Ectodermal cell (in vitro differentiated cells): ENCODE measurements around the gene MGAT4A. TPM values are rescaled to one million over a fixed set of nuclear protein-coding genes. Genes with fewer than 3 reads are reported as not detected.

Experiments
- H3K27ac ChIP-seq: 2 replicates; pipeline ENCODE4 v1.7.0; 2013; ENCODE audit warnings: mild to moderate bottlenecking, low read depth, low read length; ENCODE audit not compliant: insufficient read depth, poor library complexity, severe bottlenecking
- H3K27me3 ChIP-seq: 2 replicates; pipeline ENCODE4 v1.7.0; 2013; ENCODE audit warnings: mild to moderate bottlenecking, low read length; ENCODE audit not compliant: insufficient read depth, control insufficient read depth, poor library complexity, severe bottlenecking
- H3K36me3 ChIP-seq: one replicate; pipeline ENCODE4 v1.7.0; 2013; ENCODE audit warnings: low read length; ENCODE audit not compliant: control insufficient read depth, insufficient read depth
- H3K4me1 ChIP-seq: one replicate; pipeline ENCODE4 v1.7.0; 2013; ENCODE audit warnings: low read length; ENCODE audit not compliant: control insufficient read depth, insufficient read depth
- H3K4me3 ChIP-seq: 2 replicates; pipeline ENCODE4 v1.7.0; 2013; ENCODE audit warnings: low read depth, low read length, control low read depth; ENCODE audit not compliant: insufficient read depth
- H3K9me3 ChIP-seq: 2 replicates; pipeline ENCODE4 v1.7.0; 2013; ENCODE audit warnings: mild to moderate bottlenecking, low read length, moderate library complexity; ENCODE audit not compliant: control insufficient read depth
- WGBS, 2 experiments: methylation state at CpG; one replicate each; pipeline ENCODE4 v1.1.7; 2013; ENCODE audit warnings: missing lambda C conversion rate in 2 of 2; 5-methylcytosine and 5-hydroxymethylcytosine counted together
- polyA plus RNA-seq, 4 experiments: library from polyadenylated mRNA; stranded (reverse); fragments of 50-300 nt; gene quantifications; one replicate each; pipeline ENCODE4 v1.2.3, GENCODE V29; 2013

Gene MGAT4A
- 5.3 TPM for polyA plus RNA-seq (2013, experiment 1 of 4)
- 6.1 TPM for polyA plus RNA-seq (2013, experiment 2 of 4)
- 3.3 TPM for polyA plus RNA-seq (2013, experiment 3 of 4)
- 3.5 TPM for polyA plus RNA-seq (2013, experiment 4 of 4)

- Histone ChIP-seq H3K27ac (no peak within 1 kb of the TSS), H3K4me1 (peaks cover 2% of the 10 kb centered on the region), H3K36me3 (no peaks in the 10 kb centered on the region), H3K4me3 (peak within 1 kb of the TSS; percentile 57), H3K27me3 (peaks cover 40% of the 10 kb centered on the region), H3K9me3 (no peaks in the 10 kb centered on the region)
- 1% methylated on average over 110 of the region's 110 CpGs for WGBS, 2 experiments
Measured at GRCh38 chr2:98731041-98731893, at the start of gene MGAT4A. Gene MGAT4A (minus strand): TSS chr2:98731132. CDS start chr2:98726332, 4,800 bp downstream.

DNA sequence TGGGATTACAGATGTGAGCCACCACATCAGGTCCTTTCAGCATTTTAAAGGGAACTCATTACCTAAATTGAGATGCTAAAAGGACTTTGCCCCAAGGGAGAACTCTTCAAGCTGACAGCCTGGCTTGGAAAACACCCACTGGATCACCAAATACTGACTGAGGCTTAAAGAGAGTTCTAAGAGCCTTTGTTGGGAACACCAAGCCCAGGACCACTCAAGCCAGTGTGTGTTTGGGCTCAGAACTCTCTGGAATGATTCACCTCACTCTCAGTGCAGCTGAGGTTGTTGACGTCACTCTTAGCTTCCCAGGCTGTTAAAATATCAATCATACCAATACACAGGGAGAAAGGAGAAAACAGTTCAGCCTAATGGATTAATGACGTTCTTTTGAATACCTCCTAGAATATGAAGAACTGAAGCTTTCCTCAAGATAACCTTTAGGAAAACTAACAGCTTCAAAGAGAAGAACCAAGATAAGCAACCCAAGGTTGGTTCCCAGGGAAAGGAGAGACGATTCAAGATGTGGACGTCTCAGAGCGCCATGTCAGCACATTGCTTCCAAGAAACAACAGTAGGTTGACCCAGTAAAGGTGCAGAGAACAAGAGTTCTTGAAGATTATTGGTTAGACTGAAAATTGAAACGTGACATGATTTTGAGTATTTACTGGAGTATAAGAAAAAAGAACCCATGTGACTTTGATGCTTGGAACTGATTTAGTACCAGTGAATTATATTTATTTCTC lies 48.0 kb upstream of the MGAT4A start:
- H3K4me3 ChIP-seq: no peak overlapping the region
- no peaks in the 10 kb centered on the region for H3K27me3 ChIP-seq
- H3K9me3 ChIP-seq: no peaks in the 10 kb centered on the region
- no peaks in the 10 kb centered on the region for H3K4me1 ChIP-seq
- no peak overlapping the region for H3K27ac ChIP-seq
- no peaks in the 10 kb centered on the region for H3K36me3 ChIP-seq
- WGBS, 2 experiments: 91 to 96% methylated on average over 6 of the region's 6 CpGs

GRCh38 chr2:98778151-98778550 lies 47.2 kb upstream of the MGAT4A start:
- 94 to 95% methylated on average over 4 of the region's 4 CpGs for WGBS, 2 experiments
- H3K27ac ChIP-seq: no peak overlapping the region
- H3K9me3 ChIP-seq: no peaks in the 10 kb centered on the region
- H3K27me3 ChIP-seq: no peaks in the 10 kb centered on the region
- H3K4me1 ChIP-seq: no peaks in the 10 kb centered on the region
- no peaks in the 10 kb centered on the region for H3K36me3 ChIP-seq
- no peak overlapping the region for H3K4me3 ChIP-seq

DNA sequence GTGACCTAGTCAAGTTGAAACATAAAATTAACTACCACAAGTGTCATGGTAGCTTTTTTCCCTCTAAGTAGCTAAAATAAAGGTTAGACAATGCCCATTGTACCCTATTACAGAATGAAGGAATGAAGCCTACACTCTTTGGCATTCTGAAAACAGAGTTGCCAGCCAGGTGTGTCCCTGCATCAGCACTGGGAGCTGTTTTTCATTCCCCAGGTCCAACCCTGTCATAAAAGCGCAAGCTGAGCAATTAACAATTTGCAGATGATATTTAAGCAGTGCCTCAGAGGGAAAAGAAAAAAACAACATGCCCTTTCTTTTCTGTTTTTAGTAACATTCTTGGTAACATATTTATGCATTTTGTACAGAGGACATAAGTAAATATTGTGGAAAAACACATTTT lies 46.8 kb upstream of the MGAT4A start:
- no peaks in the 10 kb centered on the region for H3K27me3 ChIP-seq
- WGBS, 2 experiments: 97 to 100% methylated on average over 1 of the region's 1 CpG
- H3K9me3 ChIP-seq: no peaks in the 10 kb centered on the region
- no peaks in the 10 kb centered on the region for H3K36me3 ChIP-seq
- no peaks in the 10 kb centered on the region for H3K4me1 ChIP-seq
- no peak overlapping the region for H3K27ac ChIP-seq
- H3K4me3 ChIP-seq: no peak overlapping the region

GRCh38 chr2:98777076-98777475 lies 46.1 kb upstream of the MGAT4A start:
- Histone ChIP-seq H3K36me3 (no peaks in the 10 kb centered on the region), H3K4me1 (no peaks in the 10 kb centered on the region), H3K27ac (no peak overlapping the region), H3K4me3 (no peak overlapping the region), H3K27me3 (no peaks in the 10 kb centered on the region), H3K9me3 (no peaks in the 10 kb centered on the region)
- WGBS, 2 experiments: 94% methylated on average over 6 of the region's 6 CpGs

DNA sequence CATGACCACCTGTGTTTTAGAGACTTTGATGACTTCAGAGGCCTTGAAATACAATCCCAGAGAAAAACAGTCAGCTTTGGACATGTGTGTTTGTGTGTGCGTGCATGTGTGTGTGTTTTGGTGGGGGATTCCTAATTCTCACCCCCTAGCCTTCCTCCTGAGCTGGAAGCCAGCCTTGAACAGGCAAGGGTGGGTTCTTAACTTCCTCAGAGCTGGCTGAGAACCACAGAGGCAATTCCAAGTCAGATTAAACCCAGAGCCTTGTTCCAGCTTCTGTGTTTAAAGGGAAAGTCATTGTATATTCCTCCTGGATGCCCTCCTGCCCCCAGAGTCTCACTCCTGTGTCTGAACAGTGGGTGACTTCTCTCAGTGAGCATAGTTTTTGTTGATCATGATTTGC lies 45.2 kb upstream of the MGAT4A start:
- H3K9me3 ChIP-seq: no peaks in the 10 kb centered on the region
- H3K27ac ChIP-seq: no peak overlapping the region
- no peaks in the 10 kb centered on the region for H3K27me3 ChIP-seq
- 86% methylated on average over 1 of the region's 1 CpG for WGBS, 2 experiments
- no peak overlapping the region for H3K4me3 ChIP-seq
- no peaks in the 10 kb centered on the region for H3K4me1 ChIP-seq
- H3K36me3 ChIP-seq: no peaks in the 10 kb centered on the region

GRCh38 chr2:98775146-98775986 lies 44.4 kb upstream of the MGAT4A start:
- no peaks in the 10 kb centered on the region for H3K36me3 ChIP-seq
- no peak overlapping the region for H3K27ac ChIP-seq
- H3K9me3 ChIP-seq: no peaks in the 10 kb centered on the region
- H3K4me1 ChIP-seq: no peaks in the 10 kb centered on the region
- 92 to 94% methylated on average over 20 of the region's 20 CpGs for WGBS, 2 experiments
- H3K27me3 ChIP-seq: no peaks in the 10 kb centered on the region
- H3K4me3 ChIP-seq: no peak overlapping the region

DNA sequence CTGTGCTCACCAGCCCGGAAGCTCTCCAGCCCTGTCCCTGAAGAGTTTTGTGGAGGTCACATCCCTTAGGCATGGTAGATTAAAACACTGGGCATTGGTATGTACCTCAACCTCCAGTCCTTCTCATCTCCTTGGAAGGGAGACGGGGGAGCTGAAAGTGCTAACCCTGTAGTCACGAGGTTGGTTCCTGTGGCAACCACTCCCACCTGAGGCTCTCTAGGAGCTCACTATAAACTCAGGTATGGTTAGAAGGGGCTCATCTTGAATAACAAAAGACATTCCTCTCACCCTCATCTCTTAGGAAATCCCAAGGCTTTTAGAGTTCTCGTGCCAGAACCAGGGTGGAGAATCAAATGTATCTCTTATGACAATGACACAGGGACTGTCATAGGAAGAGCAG lies 43.0 kb upstream of the MGAT4A start:
- Histone ChIP-seq H3K9me3 (no peaks in the 10 kb centered on the region), H3K27me3 (no peaks in the 10 kb centered on the region), H3K4me1 (no peaks in the 10 kb centered on the region), H3K36me3 (no peaks in the 10 kb centered on the region), H3K4me3 (no peak overlapping the region), H3K27ac (no peak overlapping the region)
- 84 to 85% methylated on average over 4 of the region's 4 CpGs for WGBS, 2 experiments

DNA sequence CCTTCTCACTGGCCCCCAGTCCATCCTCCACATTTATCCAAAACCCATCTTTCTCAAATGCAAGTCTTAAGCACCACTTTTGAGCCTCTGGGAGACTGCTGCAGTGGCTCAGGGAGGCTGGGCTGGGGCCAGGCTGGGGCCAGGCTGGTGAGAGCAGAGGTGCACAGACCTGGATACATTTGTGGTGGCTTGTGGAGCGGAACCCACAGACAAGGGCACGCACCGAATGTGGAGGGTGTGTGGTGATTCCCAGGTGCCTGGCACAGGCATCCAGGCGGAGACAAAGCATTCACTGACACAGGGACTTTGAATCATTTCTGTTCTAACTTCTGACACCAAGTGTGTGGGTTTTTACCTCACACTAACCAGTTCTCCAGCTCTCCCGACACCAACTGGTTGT lies 42.2 kb upstream of the MGAT4A start:
- WGBS, 2 experiments: 93 to 94% methylated on average over 5 of the region's 5 CpGs
- H3K27me3 ChIP-seq: no peaks in the 10 kb centered on the region

More for the DNA sequence above, 42.2 kb upstream of the MGAT4A start:
- H3K4me3 ChIP-seq: no peak overlapping the region
- H3K27ac ChIP-seq: no peak overlapping the region
- no peaks in the 10 kb centered on the region for H3K4me1 ChIP-seq
- no peaks in the 10 kb centered on the region for H3K36me3 ChIP-seq
- H3K9me3 ChIP-seq: no peaks in the 10 kb centered on the region
